NCI-H1436 (cell line): ENCODE measurements around the gene MPHOSPH6.
"Not testable (repeated sequence)": the region's sequence is repeated elsewhere in the genome, so short reads cannot be mapped to it uniquely, and the experiment has no call there.

ENCODE experiments used
- DNase-seq: peaks from one replicate; lab custom pipeline; 2025; lab: John Stamatoyannopoulos, UW

Gene MPHOSPH6

DNA sequence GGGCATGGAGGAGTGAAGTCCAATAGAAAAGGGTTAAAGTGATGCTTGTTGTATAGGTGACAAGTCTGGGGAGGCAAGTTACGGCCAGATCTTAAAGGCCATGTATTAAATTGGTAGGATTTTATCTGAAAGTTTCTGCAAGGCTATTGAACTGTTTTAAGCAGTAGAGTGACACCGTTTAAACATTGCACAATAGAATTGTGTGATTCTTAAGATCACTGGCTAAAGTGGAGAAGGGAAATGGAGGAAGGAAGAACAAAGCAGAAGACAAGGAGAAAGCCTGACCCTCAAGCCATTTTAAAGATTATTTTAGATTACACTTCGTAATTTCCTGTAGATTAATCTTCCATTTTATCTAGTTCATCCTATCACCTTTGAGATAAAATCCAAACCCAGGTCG is 5.6 kb upstream of the MPHOSPH6 start:
- DNase-seq, result no peak

DNA sequence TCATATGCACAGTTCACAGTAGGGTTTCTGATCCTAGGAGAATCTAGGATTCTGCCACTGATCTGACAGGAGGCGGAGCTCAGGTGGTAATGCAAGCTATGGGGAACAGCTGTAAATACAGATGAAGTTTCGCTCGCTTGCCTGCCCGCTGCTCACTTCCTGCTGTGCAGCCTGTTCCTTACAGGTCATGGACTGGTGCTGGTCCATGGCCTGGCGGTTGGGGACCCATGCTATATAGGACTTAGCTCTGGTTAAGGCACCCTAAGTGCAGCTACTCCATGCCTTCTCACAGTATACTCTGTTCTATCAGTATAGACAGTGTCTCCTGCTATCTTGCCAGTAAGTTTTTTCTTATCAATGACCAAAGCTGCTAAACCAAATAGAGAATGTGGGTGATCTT is 2.4 kb downstream of the MPHOSPH6 start:
- DNase-seq, result no peak

DNA sequence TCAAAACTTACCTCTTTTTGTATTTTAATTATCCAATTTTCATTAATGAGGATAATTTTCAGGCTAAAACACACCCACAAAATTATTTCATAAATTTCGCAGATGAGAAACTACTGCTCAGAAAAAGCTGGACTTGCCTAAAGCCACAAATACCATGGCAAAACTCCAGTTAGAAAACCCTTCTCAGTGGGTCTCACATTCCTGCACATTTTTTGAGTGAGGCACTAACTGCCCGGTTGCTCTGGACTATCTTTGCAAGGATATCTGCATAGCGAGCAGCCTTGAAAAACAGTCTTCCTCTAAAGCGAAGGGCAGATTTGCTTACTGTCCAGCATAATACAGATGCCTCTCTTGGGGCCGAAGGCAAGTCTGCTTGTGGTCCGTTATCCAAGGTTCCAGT is 9.8 kb downstream of the MPHOSPH6 start:
- DNase-seq, result no peak

DNA sequence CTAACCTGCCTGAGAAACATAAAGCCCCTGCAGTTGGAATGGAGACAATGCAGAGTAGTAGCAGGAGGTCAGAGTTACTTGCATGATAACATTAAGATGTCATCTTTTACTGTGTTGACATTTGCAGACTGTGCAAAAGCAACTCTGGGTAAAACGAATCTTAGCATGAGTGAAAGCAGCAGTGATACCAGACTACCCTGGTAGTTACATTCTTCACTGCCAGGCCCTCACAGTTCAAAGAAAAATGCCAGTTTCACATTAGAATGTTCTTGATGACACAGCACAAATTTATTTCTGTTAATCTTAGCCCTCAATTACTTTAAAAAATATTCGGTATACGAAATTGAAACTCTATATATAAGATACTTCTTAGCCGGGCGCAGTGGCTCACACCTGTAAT is 12.2 kb downstream of the MPHOSPH6 start:
- DNase-seq, result no peak

DNA sequence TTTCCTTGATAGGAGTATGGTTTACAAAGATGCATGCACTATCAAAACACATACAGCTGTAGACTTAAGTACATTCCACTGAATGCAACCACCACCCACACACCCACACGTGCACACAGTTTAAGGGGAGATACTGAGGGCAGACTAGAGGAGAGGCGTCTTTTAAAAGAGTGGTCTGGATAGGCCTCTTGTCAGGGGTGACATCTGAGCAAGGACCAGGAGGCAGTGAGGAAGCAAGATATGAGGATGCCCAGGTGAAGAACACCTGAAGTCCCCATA is 12.6 kb downstream of the MPHOSPH6 start:
- no peak for DNase-seq

DNA sequence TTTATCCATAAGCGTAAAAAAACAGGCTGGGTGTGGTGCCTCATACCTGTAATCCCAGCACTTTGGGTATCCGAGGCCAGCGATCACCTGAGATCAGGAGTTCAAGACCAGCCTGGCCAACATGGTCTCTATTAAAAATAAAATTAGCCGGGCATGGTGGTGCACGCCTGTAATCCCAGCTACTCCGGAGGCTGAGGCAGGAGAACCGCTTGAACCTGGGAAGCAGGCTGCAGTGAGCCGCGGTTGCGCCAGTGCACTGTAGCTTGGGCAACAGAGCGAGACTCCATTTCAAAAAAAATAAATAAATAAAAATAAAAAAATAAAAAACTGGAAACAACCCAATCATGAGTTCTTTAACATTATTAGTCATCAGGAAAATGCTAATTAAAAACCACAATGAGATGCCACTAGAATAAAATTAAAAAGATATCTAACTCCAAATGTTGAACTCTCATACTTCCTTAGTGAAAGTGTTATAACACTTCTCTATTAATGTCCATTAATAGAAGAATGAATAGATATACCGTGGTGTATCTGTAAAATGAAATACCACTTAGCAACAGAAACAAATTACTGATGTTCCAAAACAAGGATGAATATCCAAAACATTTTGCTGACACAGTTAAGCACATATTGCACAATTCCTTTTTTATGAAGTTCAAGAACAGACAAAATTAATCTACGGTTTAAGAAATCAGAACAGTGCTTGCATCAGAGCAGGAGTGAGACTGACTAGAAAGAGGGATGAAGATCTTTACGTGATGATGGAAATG is 13.1 kb downstream of the MPHOSPH6 start:
- DNase-seq, result no peak

DNA sequence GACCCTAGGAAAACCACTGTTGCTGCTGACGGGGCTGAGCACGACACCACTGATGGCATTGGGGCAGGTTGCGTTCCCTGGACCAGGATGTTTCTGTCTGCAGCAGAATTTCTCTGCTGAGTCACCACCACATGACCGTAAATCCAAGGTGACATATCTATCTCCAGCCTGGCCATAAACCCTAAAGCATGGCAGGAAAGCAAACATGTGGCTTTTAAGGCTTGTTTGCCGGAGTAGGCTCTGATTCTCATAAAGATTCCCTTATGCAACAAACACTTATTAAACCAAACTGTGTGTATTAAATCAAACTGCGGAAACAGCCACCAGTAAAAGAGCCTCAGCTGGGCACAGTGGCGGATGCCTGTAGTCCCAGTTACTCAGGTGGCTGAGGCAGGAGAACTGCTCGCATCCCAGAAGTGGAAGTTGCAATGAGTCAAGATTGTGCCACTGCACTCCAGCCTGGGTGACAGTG is 17.3 kb downstream of the MPHOSPH6 start:
- DNase-seq, result no peak

DNA sequence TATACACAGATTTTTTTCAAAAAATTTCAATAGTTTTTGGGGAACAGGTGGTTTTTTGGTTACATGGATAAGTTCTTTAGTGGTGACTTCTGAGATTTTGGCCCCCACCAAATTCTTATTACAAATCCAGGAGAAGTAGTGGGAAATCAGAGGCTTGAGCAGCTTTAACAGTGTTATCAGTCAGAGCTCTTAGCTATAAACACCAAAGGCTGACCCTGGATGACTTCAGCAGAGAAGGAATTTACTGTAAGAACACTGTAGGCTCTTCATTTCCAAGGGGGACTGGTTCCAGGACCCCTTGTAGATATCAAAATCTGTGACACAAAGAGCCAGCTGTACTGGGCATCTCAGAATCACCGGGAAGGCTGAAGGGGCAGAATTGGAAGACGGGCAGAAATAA is 17.8 kb downstream of the MPHOSPH6 start:
- DNase-seq, result no peak

DNA sequence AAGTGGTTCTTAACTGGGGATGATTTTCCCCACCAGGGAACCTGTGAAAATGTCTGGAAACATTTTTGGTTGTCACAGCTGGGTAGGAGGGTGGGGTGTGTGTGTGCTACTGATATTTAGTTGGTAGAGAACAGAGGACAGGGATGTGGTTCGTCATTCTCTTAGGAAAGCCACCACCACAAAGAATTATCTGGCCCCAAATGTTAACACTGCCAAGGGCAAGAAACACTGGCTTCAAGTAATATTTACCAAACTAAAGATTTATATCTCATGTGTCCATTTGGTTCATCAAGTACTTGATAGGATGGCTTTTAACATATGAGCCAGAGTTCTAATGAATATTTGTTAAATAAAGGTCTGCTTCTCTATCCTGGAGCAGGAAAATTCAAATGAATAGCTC is 19.5 kb downstream of the MPHOSPH6 start:
- DNase-seq, result no peak

DNA sequence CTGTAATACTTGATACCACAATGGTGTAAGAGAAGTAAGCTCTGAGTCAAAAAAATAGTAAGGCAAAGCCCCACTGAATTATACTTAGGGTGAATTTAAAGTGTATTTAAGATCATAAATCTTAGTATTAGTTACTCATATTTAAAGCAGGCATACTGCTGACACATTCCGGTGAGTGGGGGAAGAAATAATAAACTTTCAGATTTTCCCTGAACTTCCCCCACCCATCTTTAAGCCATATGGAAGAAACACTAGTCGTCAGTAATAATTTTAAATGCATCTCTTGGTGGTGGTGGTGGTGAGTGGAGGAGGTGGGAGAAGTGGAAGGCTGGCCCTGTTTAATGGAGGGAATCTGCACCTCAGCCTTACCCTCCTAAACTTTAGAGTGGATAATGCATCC is 20.5 kb downstream of the MPHOSPH6 start:
- DNase-seq, result no peak

DNA sequence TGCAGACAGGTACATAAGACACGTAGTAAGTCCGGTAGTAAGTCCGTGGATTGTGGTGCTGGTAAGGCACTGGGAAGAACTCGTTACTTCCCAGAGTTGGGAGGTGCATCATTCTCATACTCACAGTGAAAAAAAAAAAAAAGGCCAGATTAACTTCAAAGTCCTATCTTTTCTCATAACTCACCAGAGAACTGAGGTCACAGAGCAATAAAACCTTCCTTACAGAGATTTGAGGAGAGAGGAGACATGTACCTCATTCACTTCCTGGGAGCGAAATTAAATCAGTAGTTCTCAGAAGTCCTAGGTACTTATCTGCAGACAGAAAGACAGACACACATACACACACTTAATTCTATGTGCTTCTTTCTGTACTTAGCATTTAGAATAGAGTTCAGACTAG is 22.5 kb downstream of the MPHOSPH6 start:
- no peak for DNase-seq

DNA sequence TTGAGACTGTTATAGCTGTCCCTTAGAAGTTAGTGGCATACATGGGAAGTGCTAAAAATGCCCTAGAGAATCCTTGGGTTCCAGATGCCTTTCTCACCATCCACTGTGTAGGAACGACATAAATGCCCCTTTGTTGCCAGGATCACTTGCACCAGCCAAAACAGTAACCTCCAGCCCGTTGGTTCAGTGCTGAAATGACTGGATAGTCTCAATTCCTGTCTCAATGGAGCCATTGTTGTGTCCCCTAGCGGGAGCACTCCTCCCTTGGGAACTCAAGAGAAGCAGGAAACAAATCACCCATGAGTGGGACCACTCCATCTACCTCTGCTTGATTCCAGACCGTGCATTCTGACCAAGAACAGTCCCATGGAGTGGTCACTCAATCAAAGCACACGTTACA is 23.1 kb downstream of the MPHOSPH6 start:
- no peak for DNase-seq

DNA sequence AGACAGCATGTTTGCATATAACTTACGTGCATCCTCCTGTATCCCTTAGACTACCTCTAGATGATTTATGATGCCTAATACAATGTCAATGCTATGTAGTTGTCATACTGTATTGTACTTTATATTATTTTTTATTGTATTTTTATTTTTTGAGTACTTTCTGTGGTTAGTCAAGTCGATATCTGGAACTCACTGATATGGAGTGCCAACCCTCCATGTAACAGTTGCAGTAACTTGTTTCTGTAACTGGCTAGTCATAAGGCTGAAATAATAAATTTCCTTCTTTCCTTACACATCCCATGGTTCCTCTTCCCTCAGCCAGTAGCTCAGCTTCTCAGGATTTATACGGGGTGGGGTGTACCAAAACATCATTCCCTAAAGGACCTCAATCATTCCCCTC is 23.5 kb downstream of the MPHOSPH6 start:
- no peak for DNase-seq

DNA sequence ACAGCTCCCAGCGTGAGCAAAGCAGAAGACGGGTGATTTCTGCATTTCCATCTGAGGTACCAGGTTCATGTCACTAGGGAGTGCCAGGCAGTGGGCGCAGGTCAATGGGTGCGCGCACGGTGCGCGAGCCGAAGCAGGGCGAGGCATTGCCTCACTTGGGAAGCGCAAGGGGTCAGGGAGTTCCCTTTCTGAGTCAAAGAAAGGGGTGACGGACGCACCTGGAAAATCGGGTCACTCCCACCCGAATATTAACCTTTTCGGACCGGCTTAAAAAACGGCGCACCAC is 30.8 kb downstream of the MPHOSPH6 start:
- not testable (repeated sequence) for DNase-seq

DNA sequence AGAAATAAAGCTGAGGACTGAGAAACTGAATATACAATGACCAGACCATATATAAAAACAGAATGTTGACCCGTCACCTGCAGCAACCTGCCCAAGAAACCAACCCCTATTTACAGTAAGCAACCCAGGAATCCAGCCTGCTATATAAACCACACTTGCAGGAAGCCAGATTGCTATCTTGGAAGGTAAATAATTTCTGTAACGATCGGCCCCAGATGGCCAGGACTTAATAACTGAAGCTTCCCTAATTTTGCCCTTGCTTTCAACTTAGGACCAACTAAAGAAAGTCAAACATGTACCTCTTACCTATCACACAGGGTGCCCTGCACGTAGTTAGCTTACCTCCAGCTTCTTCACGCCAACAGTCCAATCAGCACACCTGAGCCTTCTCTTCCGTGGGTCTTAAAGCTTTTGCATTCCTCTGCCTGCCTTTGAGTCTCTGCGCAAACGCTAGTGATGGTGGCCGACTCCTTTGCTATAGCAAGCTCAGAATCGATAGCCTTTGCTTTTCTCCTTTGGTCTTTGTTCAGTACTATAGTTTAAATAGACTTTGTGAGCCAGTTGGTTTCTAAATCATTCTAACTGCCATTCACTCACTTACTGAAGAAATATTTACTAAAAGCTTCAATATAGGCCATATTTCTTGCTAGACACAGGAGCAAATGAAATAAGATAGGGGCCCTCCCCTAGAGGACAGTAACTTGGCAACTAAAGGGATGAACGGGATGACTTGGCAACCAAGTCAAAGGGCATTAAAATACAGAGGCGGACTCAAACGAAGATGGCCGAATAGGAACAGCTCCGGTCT is 31.3 kb downstream of the MPHOSPH6 start:
- DNase-seq, result no peak

DNA sequence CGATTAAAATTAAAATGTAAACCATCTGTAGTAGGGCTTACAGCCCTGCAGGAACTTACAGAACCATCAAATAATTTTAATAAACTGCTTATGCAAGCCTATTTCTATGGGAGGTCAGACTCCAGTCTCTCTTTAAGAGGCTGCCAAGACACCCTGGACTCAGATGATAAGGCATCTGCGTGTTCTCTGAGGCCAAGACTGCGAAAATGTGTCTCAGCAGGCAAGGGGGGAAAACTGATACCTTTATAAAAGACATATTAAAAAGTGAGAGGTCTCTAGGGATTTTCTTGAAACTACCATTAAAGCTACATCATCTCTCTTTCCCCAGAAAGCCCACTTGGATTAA is 32.2 kb downstream of the MPHOSPH6 start:
- DNase-seq, result no peak

DNA sequence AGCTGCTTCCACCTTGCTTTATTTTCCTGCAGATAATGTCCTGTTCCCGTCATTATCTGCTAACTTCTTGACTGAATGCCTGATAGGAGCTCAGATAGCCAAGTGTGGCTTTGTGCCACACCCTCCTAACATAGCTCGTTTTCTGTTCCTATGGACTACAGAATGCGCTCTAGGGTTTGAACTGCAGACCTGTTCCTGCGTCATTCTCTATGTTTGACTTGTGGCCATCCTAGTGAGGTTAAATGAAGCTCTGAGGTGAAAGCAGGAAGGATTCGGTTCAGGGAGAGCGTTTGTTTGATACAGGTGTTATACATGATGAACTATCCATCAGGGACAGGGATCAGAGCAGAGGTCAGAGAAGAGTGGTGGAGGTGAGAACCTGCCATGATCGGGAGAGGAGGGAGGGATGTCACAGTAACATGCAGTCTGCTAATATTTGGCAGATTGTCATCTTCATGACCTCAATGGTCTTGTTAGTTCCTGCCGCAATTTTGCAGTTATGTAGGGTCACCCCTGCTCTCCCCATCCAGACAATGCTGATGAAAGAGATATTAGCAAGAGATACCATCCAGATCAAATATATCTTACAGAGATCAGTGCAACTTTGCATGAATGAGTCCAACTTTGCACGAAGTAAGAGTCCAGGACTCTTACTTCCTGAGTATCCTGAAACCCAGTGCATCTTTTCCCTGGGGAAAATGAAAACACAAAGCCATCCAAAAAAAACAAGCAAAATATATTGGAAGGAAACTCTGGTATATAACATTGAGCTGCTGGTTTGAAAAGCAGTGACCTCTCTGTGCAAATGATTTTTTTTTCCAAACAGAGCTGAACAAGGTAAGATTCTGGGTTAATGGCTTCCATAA is 32.8 kb downstream of the MPHOSPH6 start:
- no peak for DNase-seq

DNA sequence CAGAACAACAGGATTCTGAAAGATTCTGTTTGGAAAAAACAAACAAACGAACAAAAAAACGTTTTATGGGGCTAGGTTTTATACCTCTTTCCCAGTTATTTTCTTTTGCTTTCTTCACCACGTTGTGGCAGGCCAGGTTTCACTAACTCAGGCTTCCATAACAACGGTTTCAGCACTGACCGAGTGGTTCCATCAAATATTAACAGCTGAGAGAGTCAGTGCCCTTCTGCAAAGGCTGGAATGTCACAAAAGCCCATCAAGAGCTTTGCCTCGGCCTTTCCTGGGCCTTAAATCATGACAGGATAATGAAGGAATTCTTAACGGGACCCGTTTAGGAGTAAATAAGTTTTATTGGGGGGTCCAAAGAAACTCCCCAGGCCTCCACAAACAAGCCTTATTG is 34.2 kb downstream of the MPHOSPH6 start:
- no peak for DNase-seq

DNA sequence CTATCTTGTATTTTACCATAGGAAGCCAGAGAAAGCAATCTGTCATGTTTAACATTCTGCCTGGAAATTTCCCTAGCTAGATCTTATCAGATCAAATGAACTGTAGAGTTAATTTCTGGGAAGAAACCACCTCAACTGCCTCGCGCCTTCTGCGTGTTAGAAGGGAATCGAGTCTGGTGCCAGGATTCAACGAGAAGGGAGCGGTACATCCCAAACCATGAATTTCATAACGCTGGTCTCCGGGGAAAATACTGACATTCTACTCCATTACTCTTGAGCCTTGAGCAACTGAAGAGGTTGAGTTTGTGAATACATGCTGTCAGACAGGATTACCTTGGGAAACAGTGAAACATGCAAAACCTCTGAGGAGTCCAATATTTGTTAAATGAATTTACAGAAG is 35.2 kb downstream of the MPHOSPH6 start:
- no peak for DNase-seq

DNA sequence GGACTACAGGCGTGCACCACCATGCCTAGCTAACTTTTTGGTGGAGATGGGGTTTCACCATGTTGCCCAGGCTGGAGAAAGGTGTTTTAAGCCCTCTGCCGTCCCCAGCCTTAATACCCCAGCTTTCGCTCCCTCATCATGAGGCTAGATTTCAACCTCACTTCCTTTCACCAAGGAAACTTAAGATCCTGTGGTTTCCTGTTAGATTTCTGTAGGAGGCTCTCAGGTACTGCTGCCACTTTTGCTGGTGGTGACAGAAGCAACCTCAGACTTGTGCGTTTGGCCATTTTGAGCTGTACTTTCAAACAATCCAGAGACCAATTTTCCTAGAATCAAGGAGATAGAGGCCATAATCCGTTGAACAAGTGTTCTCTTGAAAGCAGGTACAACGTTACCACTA is 36.2 kb downstream of the MPHOSPH6 start:
- DNase-seq, result no peak

DNA sequence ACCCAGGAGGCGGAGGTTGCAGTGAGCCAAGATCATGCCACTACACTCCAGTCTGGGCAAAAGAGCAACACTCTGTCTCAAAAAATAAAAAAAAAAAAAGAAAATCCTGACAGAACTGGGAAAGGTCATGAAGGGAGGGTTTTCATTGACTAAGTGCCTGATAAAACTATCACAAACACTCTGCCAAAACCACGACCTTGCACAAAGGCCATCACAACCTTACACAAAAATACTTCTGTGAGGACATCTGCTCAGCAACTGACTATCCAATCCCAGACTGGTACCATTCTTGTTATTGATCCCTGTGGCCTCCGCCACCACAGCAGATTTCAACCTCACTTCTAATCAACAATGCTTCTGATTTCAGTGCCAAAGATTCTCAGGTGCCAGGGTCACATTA is 40.1 kb downstream of the MPHOSPH6 start:
- DNase-seq, result no peak

DNA sequence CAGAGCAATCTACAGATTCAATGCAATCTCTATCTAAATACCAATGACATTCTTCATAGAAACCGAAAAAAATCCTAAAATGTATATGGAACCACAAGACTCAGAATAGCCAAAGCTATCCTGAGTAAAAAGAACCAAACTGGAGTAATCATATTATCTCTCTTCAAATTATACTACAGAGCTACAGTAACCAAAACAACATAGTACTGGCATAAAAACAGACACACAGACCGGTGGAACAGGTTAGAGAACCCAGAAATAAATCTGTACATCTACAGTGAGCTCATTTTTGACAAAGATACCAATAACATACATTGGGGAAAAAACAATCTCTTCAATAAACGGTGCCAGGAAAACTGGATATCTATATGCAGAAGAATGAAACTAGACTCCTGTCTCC is 45.4 kb downstream of the MPHOSPH6 start:
- no peak for DNase-seq

DNA sequence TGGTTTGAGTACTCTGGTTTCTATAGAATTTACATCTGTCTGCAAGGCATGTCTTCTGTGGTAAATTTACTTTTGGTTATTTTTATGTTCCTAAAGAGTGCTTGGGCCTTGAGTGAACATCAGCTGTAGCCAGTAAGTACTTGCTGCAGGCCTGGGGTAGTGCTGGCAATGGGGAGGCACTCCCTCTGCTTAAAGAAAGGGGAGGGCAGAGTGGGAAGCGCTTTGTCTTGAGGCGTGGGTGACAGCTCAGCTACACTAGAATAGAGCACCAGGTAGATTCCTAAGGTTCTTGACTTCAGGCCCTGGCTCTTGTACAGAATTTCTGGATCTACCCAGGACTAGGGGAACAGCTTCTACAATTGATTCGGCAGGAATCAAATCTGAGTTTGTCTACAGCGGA is 50.6 kb downstream of the MPHOSPH6 start:
- DNase-seq, result no peak
